G401 (cell line): ENCODE measurements around the gene CKMT2. TPM values are rescaled to one million over a fixed set of nuclear protein-coding genes. Genes with fewer than 3 reads are reported as not detected.
"Not testable (repeated sequence)": the region's sequence is repeated elsewhere in the genome, so short reads cannot be mapped to it uniquely, and the experiment has no call there.

Experiments used
- DNase-seq: peaks from one replicate; pipeline ENCODE4 v3.0.0-alpha.2; 2015; ENCODE audit warnings: low spot score
- in situ Hi-C: cut with HindIII; loops from 2 replicates; pipeline ENCODE4 v1.10.0; 2016; ENCODE audit warnings: low sequenced_read_pairs, mixed read lengths
- total RNA-seq: library from RNA; depleted of rRNA; stranded (reverse); fragments of >200 nt; shearing (Covaris generic); gene quantifications from 2 replicates; pipeline ENCODE4 v1.2.3, GENCODE V29; 2014

Gene CKMT2
- total RNA-seq, 1 experiment from 2014 or later, result not detected

DNA sequence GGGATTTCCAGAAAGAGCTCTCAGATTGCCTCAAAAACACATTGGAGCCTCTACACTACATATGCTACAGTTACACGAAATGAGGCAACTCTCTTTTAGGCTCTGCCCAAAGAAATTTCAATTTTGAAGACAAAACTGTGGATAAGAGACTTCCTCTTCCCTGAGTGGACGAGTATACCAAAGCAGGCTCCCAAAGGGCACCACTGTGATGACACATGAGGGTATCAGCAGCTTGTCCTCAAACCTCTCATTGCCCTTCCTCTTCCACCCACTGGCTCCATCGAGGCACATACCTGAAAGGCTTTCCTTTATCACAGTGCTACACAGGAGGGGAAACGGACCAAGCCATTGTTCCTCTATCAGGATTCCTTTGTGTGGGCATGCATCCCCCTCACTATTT is 11.3 kb downstream of the CKMT2 start:
- in situ Hi-C loops, result no loop called here
- no peak for DNase-seq

DNA sequence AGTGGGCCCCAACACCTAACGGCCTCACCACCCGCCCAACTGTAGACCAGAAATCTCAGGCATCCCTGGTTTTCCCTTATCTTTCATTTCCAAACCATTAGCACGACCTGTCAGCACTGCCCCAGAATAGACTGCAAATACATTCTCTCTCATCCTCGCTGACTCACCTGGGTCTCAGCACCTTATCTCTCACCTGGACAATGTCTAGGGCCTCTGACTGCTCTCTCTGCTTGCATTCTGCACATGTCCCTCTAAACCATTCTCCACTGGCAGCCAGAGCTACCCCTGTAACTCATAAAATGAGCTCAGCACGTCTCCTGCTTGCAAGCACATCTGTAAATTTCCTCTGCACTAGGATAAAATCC is 12.7 kb downstream of the CKMT2 start:
- in situ Hi-C loops, result no loop called here
- no peak for DNase-seq

DNA sequence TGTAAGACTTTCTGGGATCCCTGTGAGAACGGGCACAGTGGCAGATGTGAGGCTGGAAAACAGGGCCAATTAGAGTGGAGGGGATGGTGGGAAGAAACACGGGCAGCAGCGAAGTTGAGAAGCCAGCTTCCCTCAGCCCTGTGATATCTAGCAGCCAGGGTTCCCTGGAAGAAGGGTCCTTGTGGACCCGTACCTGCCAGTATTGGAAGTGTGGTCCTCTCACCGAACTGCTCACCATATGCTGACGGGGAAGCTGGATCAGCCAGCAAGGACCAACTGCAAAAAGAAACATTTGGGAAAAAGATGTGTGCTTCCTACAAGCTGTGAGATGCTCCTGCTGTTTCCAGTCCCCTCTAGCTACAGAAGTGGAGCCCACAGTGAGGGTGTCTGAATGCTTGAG is 13.6 kb downstream of the CKMT2 start:
- DNase-seq, result no peak
- in situ Hi-C loops, result no loop called here

DNA sequence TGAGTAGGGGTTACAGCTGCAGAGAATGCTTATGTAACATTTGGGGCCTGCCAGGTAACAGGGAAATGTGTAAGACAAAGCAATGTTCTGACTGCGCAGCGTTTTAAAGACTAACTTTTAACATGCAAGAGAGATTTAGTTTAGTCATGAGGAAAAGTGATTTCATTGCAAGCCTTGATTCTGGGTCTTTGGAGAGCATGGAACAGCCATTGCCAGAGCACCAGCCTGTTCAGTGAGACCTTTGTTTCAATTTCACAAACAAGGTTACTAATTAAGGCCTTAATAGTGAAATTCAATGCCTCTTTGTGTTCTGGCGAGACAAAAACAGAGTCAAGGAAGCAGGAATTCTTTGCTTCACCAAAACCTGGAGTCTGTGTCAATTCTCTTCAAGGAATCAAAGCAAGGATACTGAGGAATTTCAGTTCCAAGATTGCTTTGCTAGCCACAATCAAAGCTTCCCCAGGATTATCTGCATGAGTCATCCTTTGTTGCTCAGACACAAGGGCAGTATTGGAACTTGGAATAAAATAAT is 14.4 kb downstream of the CKMT2 start:
- peak; percentile 18 for DNase-seq
- in situ Hi-C loops, result no loop called here

DNA sequence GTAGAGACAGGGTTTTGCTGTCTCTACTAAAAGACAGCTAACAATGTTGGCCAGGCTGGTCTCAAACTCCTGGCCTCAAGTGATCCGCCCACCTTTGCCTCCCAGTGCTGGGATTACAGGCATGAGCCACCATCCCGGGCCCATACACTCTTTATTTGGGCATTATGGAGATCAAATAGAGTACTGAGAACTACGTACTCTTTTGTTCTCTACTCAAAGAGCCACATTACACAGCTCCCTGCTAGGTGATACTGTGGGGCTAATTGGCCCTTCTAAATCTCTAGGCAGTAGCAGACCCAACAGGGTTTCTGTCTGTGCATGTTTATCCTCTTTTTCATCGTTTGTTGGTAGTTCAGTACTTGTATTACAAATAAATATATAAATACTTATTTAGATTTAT is 16.1 kb downstream of the CKMT2 start:
- in situ Hi-C loops, result no loop called here
- DNase-seq, result no peak

DNA sequence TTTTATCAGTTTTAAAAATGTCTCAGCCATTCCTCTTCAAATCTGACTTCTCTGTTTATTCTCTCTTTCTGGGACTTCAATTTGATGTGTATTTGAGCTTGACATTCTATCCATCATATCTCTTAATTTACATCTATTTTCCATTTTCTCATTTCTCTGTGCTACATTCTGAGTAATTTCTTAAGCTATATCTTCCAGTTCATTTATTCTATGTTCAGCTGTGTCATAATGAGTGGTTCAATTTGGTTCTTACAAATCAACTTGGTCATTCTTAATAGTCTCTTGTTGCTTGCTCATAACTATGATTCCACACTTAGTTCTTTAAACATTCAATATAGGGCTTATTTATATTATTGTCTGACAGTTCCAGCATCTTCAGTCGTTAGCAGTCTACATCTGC is 16.9 kb downstream of the CKMT2 start:
- no peak for DNase-seq
- in situ Hi-C loops, result no loop called here

DNA sequence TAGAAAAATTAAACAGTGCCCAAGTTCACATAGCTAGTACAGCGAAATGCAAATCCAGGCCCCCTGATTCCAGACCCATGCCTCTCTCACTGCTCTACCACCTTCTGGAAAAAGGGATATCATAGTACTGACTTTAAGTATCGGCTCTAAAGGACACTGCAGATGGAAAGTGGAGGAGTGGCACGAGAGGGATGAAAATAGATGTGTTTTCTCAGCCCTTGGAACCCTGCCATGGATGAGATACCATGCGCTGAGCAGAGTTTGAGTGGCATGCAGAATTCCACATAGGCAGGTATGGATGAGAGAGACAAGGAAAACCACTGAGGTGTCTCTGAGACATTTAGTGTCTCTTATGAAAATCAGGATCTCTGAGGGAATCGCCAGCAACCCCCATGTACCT is 18.8 kb downstream of the CKMT2 start:
- DNase-seq, result no peak
- in situ Hi-C loops, result no loop called here

DNA sequence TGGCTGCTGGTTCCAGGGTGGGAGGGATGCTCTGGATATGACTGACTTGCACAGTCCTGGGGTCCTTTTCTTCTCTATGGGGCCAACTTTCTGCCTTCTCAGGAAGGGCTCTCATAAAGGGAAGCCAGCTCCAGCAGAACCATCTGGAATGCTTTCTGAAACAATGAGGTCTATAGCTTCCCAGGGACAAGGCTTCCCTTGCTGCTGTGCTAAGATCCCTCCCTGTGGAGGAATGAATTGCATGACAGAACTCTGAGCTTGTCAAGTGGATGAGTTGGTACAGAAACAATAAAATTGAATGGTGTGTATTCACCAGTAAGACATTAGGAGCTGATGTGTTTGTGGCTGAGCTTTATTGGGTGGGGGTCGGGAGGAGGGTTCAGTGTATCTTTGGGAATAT is 19.8 kb downstream of the CKMT2 start:
- no peak for DNase-seq
- in situ Hi-C loops, result no loop called here

DNA sequence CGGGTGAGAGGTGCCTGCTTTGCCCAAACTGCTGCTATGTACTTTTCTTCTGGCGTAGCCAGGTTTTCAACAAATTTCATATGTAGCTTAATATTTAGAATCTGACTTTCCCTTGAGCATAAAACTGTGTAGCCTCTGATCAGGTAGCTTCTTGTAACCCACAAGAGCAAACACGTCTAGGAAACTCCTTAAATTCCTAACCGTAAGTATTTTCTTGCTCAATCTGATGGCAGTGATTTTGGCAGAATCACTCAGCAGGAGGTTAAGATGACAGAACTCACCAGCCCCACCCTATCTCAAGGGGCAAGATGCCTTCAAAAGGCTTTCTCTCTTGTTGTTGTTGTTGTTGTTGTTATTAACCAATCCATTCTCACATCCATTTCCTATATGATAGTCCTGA is 20.8 kb downstream of the CKMT2 start:
- in situ Hi-C loops, result no loop called here
- no peak for DNase-seq

DNA sequence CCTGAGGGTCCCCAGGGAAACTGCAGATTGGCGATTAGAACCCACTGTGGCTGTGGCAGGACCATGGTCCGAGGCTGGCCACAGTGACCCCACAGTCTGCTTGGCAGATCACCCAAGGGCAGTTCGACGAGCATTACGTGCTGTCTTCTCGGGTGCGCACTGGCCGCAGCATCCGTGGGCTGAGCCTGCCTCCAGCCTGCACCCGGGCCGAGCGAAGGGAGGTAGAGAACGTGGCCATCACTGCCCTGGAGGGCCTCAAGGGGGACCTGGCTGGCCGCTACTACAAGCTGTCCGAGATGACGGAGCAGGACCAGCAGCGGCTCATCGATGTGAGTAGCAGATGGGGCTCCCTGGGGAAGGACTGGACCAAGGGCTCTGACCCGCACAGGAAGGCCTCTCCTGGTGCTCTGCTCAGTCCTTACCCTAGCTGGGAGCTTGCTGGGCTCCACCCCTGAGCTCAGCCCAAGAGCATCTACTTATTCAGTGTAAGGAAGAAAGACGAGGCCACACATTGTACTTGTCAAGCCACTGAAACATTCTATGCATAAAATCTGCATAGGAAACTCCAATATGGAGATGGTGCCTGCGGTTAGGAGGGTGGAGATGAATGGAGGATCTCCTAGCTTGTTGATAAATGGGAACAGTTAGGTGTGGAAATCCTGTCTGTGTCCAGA is 21.9 kb downstream of the CKMT2 start:
- in situ Hi-C loops, result no loop called here
- DNase-seq, result no peak

DNA sequence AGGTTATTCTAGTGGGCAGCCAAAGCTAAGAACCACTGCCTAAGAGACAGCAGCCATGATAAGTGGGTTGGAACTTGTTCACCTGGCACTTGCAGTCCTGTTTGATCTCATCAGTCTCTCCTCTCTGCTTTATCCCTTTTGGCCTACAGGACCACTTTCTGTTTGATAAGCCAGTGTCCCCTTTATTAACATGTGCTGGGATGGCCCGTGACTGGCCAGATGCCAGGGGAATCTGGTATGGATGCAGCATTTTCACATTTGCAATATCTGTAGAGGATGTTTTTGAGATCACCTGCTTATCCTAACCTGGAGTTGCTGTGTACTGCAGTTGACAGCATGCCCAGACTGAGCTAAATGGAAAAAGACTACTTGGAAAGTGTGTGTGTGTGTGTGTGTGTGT is 23.6 kb downstream of the CKMT2 start:
- no peak for DNase-seq
- in situ Hi-C loops, result no loop called here

DNA sequence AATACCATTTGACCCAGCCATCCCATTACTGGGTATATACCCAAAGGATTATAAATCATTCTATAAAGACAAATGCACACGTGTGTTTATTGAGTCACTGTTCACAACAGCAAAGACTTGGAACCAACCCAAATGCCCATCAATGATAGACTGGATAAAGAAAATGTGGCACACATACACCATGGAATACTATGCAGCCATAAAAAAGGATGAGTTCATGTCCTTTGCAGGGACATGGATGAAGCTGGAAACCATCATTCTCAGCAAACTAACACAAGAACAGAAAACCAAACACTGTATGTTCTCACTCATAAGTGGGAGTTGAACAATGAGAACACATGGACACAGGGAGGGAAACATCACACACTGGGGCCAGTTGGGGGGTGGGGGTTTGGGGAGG is 29.7 kb downstream of the CKMT2 start:
- in situ Hi-C loops, result not testable (repeated sequence)

DNA sequence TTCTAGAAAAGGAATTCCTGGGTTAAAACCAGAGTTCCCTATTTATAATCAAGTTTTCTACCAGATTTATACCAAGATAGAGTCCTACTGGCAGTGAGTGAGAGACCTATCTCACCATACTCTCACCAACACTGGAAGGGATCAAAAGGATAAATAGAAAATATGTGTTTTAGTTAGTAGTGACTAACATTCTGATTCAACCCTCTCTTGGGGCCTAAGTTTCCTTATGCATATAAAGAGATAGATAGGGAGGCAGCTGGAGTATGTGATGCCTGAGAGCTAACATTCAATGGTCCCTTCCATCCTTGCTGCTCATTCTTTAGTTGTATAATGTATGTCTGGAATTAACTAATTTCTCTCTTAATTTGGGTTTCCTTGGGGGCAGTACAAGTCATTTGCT is 32.0 kb downstream of the CKMT2 start:
- in situ Hi-C loops, result no loop called here
- no peak for DNase-seq

More for the DNA sequence above, 29.7 kb downstream of the CKMT2 start:
- not testable (repeated sequence) for DNase-seq

DNA sequence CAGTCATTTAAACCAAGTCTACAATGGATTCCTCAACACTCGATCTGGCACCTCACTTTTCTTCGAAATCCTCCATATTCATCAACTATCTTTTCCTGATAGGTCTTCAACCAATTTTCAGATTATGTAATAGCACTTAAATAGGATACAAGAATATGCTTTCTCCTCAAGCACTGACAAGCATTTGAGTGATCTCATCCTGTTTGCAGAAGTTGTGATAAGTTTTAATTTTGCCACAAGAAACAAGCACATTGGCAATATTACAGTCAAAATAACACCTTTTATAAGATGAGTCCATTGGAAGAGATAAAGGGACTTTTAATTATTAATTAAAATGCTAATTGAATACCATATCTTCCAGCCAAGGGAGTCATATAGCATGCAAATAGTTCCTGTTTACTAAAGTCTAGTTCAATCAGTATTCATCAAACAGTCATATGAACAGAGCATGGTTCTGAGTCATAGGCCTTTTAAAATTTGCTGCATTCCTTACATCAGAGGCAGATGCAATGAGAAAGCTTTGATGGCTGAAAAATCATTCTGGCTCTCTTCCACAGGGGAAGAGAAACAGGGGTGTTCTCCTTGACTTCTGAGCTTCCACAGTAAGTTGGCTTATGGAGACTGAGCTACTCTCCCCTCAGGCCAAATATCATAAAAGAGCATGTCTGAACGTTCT is 35.5 kb downstream of the CKMT2 start:
- in situ Hi-C loops, result no loop called here
- no peak for DNase-seq

DNA sequence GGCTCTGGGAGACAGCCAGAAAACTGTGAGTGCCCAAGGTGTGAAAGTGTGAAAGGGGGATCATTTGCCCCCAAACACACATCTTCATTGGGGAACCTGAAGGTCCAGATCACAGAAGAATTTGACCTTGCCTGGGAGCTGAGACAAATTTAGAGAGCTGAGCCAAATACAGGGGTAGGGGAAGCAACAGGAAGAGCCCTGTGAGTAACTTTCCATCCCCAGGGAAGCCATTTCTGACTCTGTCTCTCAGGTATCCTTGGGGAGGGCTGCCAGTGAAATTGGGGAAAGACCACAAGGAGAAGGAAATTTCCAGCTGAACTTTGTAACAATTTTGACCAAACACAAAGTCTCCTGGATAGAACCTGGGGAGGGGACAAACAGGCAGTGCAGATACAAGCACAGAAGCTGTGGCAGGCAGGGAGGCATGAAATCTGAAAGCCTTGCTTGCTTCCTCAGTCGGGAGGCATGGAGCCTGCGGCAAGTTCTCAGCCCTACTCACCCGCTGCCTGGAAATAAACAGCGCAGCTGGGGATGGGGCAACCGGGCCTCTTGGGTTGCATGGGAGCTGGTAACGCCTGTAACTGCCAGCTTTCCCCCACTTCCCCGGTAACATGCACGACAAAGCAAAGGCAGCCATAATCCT is 36.8 kb downstream of the CKMT2 start:
- in situ Hi-C loops, result no loop called here
- no peak for DNase-seq

DNA sequence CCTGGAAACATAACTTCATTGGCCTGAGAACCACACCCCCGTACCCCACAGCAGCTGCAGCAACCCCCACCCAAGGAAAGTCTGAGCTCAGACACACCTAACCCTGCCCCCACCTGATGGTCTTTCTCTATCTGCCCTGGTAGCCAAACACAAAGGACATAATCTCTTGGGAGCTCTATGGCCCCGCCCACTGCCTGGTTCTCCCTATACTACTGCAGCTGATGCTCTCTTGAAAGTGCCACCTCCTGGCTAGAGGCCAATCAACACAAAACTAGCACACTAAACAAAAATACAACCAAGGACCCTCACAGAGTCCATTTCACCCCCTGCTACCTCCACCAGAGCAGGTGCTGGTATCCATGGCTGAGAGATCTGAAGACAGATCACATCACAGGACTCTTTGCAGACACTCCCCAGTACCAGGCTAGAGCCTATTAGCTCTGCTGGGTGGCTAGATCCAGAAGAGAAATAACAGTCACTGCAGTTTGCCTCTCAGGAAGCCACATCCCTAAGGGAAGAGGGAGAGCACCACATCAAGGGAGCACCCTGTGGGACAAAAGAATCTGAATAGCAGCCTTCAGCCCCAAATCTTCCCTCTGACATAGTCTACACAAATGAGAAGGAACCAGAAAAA is 37.4 kb downstream of the CKMT2 start:
- in situ Hi-C loops, DNase-seq: not testable (repeated sequence)

DNA sequence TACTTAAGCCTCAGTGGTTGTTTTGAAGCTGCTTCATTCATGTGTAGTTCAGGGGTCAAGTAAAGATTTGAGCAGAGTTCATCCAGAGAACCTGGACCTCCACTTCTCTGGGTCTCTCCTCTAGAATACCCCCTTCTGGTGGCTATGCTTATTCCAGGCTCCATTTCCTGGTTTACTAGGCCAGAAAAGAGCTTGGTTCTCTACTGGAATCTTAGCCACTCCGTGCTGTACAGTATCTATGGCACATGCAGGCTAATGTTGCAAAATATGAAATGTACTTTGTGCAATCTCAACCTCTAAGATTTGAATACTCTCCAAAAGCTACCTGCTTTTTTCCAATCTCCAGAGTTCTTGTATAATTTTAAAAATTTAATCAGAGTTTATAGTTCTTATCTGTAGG is 50.9 kb downstream of the CKMT2 start:
- no peak for DNase-seq
- in situ Hi-C loops, result no loop called here

DNA sequence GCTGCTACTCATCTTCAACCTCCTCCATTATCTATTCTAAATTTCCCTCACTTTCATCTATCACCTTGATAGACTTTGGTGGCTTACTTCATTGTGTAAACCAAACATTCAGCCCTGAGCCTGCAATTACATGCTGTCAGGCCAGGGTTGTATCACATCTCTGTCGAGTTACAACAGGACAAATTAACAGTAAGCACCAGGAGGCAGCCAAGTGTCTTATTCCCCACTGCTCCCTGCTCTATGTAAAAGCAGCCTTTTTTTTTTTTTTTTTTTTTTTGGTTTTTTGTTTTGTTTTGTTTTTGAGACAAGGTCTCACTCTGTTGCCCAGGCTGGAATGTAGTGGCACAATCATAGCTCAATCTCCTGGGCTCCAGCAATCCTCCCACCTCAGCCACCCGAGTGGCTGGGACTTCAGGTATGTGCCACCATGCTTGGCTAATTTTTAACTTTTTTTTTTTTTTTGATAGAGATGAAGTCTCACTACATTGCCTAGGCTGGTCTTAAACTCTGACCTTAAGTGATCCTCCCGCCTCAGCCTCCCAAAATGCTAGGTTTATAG is 53.0 kb downstream of the CKMT2 start:
- in situ Hi-C loops, result no loop called here
- no peak for DNase-seq

DNA sequence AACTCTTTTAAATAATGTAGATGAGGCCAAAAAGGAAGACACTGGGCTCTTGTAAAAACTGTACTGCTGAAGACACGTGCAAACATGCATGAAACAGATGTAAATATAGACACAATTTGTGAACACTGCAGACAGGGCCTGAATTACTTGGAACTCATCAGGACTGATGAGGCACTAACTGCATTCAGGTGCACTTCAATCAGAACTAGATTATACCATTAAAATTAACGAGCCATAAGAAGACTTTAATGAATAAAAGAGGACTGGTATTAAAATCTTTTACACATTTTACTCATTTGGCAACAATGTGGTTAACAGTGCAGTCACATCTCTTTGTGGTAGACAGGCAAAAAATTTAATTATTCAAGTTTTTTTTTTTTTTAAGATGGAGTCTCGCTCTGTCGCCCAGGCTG is 54.9 kb downstream of the CKMT2 start:
- DNase-seq, result no peak
- in situ Hi-C loops, result no loop called here

DNA sequence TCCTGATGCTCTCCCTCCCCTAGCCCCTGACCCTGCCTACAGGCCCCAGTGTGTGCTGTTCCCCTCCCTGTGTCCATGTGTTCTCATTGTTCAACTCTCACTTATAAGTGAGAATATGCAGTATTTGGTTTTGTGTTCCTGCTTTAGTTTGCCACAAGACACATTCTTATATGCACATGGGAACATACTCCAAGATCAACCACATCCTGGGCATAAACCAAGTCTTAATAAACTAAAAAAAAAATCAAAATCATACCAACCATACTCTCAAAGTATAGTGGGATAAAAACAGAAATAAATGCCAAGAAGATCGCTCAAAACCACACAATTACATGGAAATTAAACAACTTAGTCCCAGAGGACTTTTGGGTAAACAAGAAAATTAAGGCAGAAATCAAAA is 57.0 kb downstream of the CKMT2 start:
- DNase-seq, result no peak
- in situ Hi-C loops, result no loop called here
